ENCODE measurements around the gene FGF14.

DNA sequence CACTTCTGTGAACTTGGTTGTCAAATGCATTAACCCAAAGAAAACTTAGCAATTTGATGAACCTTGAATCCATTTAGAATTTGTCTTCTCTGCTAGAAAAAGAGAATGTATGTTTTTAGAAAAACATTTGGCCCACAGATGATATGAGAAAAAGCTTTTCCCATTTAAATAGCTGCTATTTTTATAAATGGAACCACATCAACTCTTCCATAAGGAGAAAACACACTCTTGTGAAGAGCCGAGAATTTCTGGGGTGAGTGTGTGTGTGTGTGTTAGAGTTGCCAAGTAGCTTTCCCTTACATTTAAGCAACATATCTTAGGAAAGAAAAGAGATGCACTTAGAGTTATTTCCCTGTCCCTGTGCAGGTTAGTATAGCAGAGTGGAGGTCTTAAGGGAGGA is 626.6 kb downstream of the FGF14 start:
- TF ChIP-seq ZNF274 (IDR thresholded peaks at IDR 0.05; ENCODE audit: low read depth, low read length) (no peak), YY1 (IDR thresholded peaks at IDR 0.05; ENCODE audit: insufficient read depth, insufficient read length) (no peak), SUZ12 (IDR thresholded peaks at IDR 0.05; ENCODE audit: extremely low read depth, insufficient read depth, insufficient read length) (no peak)
